Stimulated activated CD8-positive, alpha-beta memory T cell treated with anti-CD3 and anti-CD28 coated beads, Interleukin-12 subunit alpha, Interleukin-12 subunit beta, amount 100 ng/mL, for 1 hour (primary cell): ENCODE measurements around the gene SPEN.
"Not testable (repeated sequence)": the region's sequence is repeated elsewhere in the genome, so short reads cannot be mapped to it uniquely, and the experiment has no call there.

Source experiments
- DNase-seq: peaks from one replicate; pipeline ENCODE4 v3.0.0-alpha.2; 2020; ENCODE audit warnings: low read depth

The SPEN gene

GRCh38 chr1:15962671-15963362 lies 115.3 kb downstream of the SPEN start:
- DNase-seq: no peak

- DNase-seq: no peak
Observed at GRCh38 chr1:15963363-15963967, 116.0 kb downstream of the SPEN start.

- no peak for DNase-seq
Observed at GRCh38 chr1:15963968-15964648, 116.6 kb downstream of the SPEN start.

GRCh38 chr1:15965228-15965767 lies 117.8 kb downstream of the SPEN start:
- DNase-seq: no peak

- DNase-seq: peak; percentile 35
Observed at GRCh38 chr1:15966081-15966955, 118.8 kb downstream of the SPEN start.

GRCh38 chr1:15966956-15967344 lies 119.4 kb downstream of the SPEN start:
- DNase-seq: no peak

GRCh38 chr1:15968172-15968571 lies 120.7 kb downstream of the SPEN start:
- DNase-seq: no peak

GRCh38 chr1:15969321-15969880 lies 121.9 kb downstream of the SPEN start:
- no peak for DNase-seq

GRCh38 chr1:15970911-15971310 lies 123.4 kb downstream of the SPEN start:
- DNase-seq: no peak

- no peak for DNase-seq
Observed at GRCh38 chr1:15972409-15972808, 124.9 kb downstream of the SPEN start.

- no peak for DNase-seq
Observed at GRCh38 chr1:15973772-15974171, 126.3 kb downstream of the SPEN start.

GRCh38 chr1:15974855-15975254 lies 127.3 kb downstream of the SPEN start:
- DNase-seq: no peak

GRCh38 chr1:15975358-15975804 lies 127.9 kb downstream of the SPEN start:
- DNase-seq: peak; percentile 59

- peak; percentile 90 for DNase-seq
Observed at GRCh38 chr1:15975805-15976680, 128.5 kb downstream of the SPEN start, which contains the start of gene ZBTB17. TSS of gene ZBTB17 (minus strand) at chr1:15976101. CDS start at chr1:15948495, 27,606 bp downstream.

- not testable (repeated sequence) for DNase-seq
Observed at GRCh38 chr1:15977947-15978346, 130.4 kb downstream of the SPEN start.

GRCh38 chr1:15981679-15982078 lies 134.2 kb downstream of the SPEN start:
- no peak for DNase-seq

- no peak for DNase-seq
Observed at GRCh38 chr1:15983275-15983674, 135.8 kb downstream of the SPEN start.

- no peak for DNase-seq
Observed at GRCh38 chr1:15985611-15986297, 138.2 kb downstream of the SPEN start.

- no peak for DNase-seq
Observed at GRCh38 chr1:15988856-15989736, 141.6 kb downstream of the SPEN start.
